GM12873 (cell line): ENCODE data around the gene ATRNL1.

Source experiments
- TF ChIP-seq, protein P1 (sequence below): IDR thresholded peaks from 2 replicates; pipeline ENCODE4 v1.5.1; 2012; ENCODE audit warnings: low read depth, mild to moderate bottlenecking, moderate library complexity, low read length, control low read depth; ENCODE audit not compliant: insufficient read depth; ENCODE audit errors: missing control alignments

Gene ATRNL1

DNA sequence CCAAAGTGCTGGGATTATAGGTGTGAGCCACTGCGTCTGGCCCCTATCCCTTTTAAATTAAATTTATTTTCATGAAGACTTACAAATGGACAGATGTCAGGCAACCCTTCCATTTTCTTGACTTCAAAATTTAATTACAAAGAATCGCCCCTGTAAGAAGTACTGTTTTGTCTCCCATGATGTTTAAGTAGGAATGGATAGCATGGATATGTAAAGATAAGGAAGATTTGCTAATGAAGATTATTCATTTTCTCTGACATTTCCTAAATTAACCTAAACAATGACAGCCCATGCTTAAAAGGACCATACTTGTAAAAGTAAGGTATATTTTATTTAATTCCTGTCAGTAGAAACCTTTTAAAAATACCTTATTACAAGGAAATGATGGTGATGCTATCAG, 627.0 kb downstream of the ATRNL1 start:
- TF ChIP-seq, protein P1, sequence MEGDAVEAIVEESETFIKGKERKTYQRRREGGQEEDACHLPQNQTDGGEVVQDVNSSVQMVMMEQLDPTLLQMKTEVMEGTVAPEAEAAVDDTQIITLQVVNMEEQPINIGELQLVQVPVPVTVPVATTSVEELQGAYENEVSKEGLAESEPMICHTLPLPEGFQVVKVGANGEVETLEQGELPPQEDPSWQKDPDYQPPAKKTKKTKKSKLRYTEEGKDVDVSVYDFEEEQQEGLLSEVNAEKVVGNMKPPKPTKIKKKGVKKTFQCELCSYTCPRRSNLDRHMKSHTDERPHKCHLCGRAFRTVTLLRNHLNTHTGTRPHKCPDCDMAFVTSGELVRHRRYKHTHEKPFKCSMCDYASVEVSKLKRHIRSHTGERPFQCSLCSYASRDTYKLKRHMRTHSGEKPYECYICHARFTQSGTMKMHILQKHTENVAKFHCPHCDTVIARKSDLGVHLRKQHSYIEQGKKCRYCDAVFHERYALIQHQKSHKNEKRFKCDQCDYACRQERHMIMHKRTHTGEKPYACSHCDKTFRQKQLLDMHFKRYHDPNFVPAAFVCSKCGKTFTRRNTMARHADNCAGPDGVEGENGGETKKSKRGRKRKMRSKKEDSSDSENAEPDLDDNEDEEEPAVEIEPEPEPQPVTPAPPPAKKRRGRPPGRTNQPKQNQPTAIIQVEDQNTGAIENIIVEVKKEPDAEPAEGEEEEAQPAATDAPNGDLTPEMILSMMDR: no peak

DNA sequence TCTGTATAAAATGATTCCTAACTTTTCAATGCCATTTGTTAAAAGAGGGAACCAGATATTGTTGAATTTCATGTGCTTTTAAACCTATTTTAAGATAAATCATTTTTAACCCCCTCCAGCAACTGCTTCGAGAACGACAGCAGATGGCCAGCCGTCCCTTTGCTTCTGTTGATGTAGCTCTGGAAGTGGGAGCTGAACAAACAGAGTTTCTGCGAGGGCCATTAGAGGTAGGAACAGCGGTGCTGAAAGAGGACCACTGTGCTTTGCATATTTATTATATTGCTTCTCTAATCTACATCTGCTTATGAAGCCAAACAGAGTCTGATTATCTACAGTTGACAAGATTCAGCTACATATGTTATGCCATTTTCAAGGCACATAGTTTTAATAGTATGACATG, 634.0 kb downstream of the ATRNL1 start:
- TF ChIP-seq, protein P1: no peak

DNA sequence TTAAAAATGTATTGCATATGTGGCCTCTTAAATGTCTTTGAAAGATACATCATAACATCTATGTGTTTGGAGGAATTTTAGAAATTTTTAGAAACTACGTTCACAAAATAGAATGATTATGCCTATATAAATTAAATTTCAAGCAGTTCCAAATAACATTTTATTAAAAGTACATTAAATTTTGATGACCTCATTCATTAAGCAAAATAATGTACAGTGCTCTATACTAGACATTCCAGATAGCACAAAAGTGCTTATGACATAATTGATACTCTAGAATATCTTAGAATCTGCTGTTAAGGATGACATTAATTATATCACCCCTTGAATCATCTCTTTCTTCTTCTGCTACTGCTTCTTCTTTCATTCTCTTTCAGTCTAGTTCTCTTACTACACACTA, 650.9 kb downstream of the ATRNL1 start:
- TF ChIP-seq, protein P1: no peak

DNA sequence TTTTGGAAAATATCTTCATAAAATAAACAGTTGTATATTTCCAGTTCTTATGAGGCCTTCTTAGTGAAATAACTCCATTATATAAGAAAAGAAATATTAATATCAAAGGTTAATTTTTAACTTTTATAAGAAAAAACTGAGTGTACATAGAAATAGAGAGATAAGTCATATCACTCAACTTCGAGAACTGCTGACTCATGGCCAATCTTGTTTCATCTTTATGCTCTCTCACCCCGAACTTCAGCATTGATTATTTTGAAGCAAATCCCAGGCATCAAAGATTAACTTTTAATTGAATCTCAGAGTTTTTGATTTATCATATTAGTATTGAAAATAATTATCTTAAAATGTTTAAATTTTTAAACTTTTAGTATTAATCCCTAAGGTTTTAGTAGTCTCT, 652.8 kb downstream of the ATRNL1 start:
- TF ChIP-seq, protein P1: no peak

DNA sequence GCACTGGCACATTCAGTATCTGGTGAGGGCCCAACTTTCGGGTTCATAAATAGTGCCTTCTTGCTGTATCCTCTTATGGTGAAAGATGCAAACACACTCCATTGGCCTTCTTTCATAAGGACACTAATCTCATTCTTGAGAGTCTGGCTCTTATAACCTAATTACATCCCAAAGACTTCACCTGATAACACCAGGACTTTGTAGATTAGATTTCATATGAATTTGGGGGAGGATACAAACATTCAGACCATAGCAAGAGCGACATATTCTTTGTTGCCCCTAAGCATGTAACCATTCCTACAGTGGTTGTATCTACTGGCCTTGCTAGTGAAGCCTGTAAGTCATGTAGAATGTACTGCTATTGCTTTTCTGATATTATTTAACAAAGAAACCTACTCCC, 654.6 kb downstream of the ATRNL1 start:
- TF ChIP-seq, protein P1: no peak

DNA sequence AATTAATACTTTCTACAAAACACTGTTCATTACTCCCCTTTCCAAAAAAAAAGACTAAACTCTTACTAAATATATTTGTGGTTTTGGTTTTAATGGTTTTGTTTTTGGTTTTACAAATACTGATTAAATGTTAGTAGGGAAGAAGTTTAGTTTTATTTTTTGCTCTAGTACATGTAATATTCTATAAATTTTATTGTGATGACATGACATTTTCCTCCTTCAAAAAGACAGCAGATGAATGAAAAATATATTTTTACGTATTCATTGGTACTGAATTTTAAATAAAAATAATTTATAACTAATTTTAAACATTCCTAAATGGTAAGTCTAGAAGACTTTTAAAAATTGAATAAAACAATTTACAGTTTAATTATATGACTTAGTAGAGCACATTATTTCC, 667.0 kb downstream of the ATRNL1 start:
- TF ChIP-seq, protein P1: no peak

DNA sequence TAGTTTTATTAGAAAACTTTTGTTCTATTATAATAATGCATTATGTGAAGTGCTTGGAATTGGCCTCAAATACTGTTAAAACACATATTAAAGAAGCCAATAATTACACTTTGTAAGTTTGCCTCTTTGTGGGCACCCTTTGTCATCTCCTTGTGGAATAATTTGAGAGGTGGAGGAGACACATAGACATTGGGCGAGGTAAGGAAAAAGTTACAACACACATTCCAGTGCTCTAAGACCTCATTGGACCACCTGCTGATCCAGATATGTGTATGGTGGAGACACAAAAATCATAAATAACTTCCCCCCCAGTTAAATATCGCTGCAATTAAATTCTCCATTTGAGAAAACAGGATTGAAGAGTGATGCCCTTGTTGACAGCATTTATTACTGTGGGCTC, 668.0 kb downstream of the ATRNL1 start:
- TF ChIP-seq, protein P1: no peak
